ENCODE results near the gene HOTAIR.

Gene HOTAIR

GRCh38 chr12:53987787-53988230 lies 13.1 kb upstream of the HOTAIR start:
- DNase-seq (ENCODE audit: low read depth), result no peak

- no peak for DNase-seq (ENCODE audit: low read depth)
These were observed 12.1 kb upstream of the HOTAIR start for GRCh38 chr12:53986686-53987483.

GRCh38 chr12:53985994-53986685 lies 11.4 kb upstream of the HOTAIR start:
- no peak for DNase-seq (ENCODE audit: low read depth)

GRCh38 chr12:53985692-53985993 lies 10.9 kb upstream of the HOTAIR start:
- no peak for DNase-seq (ENCODE audit: low read depth)

- peak; percentile 69 for DNase-seq (ENCODE audit: low read depth)
These were observed 10.3 kb upstream of the HOTAIR start, which contains the start of gene HOXC10 for GRCh38 chr12:53984901-53985691. HOXC10 (plus strand) TSS chr12:53985146; CDS start chr12:53985260, 114 bp downstream.

- no peak for DNase-seq (ENCODE audit: low read depth)
These were observed 9.3 kb upstream of the HOTAIR start for GRCh38 chr12:53983950-53984572.

- DNase-seq (ENCODE audit: low read depth), result no peak
These were observed 8.8 kb upstream of the HOTAIR start for GRCh38 chr12:53983568-53983949.

GRCh38 chr12:53982648-53983567 lies 8.2 kb upstream of the HOTAIR start:
- no peak for DNase-seq (ENCODE audit: low read depth)

- DNase-seq (ENCODE audit: low read depth), result no peak
These were observed 7.1 kb upstream of the HOTAIR start for GRCh38 chr12:53981634-53982565.

- no peak for DNase-seq (ENCODE audit: low read depth)
These were observed 6.2 kb upstream of the HOTAIR start for GRCh38 chr12:53980802-53981496.

- no peak for DNase-seq (ENCODE audit: low read depth)
These were observed 5.5 kb upstream of the HOTAIR start for GRCh38 chr12:53980104-53980801.

GRCh38 chr12:53978477-53979356 lies 4.0 kb upstream of the HOTAIR start:
- DNase-seq (ENCODE audit: low read depth), result no peak

GRCh38 chr12:53977596-53978445 lies 3.1 kb upstream of the HOTAIR start:
- no peak for DNase-seq (ENCODE audit: low read depth)

- no peak for DNase-seq (ENCODE audit: low read depth)
These were observed 2.3 kb upstream of the HOTAIR start for GRCh38 chr12:53976823-53977595.

GRCh38 chr12:53976172-53976822 lies 1.5 kb upstream of the HOTAIR start:
- DNase-seq (ENCODE audit: low read depth), result no peak

All from stimulated activated CD8-positive, alpha-beta memory T cell treated with anti-CD3 and anti-CD28 coated beads, Interleukin-4, amount 100 ng/mL, for 24 hours (primary cell).